Stimulated activated CD4-positive, alpha-beta T cell treated with anti-CD3 and anti-CD28 coated beads, Interleukin-12 subunit alpha, Interleukin-12 subunit beta, amount 100 ng/mL, for 24 hours (primary cell): Measurements from ENCODE around the gene CD46.

Experiments
- DNase-seq, 2 experiments: peaks; one replicate each; pipeline ENCODE4 v3.0.0-alpha.2; 2020; ENCODE audit warnings: low read depth in 2 of 2

CD46 gene

GRCh38 chr1:207828046-207828445 lies 76.2 kb downstream of the CD46 start:
- DNase-seq, result no peak

DNA sequence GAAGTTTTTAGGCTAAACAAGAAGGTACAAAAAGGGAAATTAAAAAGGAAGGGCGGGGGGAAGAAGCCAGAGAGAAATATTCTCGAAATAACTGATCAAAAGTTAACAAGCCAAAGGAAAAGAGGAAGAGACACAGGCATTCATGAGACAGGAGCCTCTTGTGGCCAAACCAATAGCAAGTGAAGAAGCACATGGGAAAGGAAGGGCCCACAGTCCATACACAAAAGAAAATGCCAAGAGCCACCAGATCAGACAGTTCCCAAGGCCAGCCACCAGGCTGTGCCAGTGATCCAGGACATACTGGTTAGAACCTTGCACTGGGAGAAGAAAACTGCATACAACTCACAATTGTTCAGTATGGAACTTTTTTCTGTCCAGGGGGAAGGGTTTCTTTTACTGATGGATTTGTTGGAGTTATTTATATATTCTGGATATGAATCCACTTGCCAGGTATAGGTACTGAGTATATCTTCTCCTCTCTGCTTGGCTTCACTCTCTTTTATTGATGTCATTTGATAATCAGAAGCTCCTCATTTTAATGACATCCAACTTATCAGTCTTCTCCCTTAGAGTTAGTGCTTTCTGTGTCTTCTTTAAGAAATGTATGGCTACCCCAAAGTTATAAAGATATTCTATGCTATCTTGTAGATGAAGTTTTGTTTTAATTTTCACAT lies 76.8 kb downstream of the CD46 start:
- DNase-seq, result peak; percentile 34 to 55

GRCh38 chr1:207829576-207829975 lies 77.7 kb downstream of the CD46 start:
- DNase-seq, result no peak

DNA sequence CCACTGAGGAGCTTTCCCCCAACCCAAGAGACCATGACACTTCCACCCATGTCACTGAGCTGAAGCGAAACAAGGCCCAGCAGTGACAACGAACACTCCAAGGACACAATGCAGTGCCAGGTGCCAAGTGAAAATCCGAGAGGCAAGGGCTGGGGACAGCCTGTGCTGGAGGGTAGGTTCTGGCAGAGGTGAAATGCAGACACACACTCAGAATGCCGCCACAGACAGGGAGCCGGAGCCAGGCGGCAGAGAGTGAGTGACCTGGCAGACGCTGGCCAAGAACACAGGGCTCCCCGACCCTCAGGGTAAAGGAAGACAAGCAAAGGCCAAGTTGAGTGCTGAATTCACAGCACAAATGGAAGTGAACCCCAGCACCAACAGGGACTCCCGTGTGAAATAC lies 78.9 kb downstream of the CD46 start:
- no peak for DNase-seq

GRCh38 chr1:207831517-207832327 lies 79.9 kb downstream of the CD46 start:
- DNase-seq, result peak in 1 of 2 experiments; percentile 22

GRCh38 chr1:207832796-207833195 lies 80.9 kb downstream of the CD46 start:
- no peak for DNase-seq

DNA sequence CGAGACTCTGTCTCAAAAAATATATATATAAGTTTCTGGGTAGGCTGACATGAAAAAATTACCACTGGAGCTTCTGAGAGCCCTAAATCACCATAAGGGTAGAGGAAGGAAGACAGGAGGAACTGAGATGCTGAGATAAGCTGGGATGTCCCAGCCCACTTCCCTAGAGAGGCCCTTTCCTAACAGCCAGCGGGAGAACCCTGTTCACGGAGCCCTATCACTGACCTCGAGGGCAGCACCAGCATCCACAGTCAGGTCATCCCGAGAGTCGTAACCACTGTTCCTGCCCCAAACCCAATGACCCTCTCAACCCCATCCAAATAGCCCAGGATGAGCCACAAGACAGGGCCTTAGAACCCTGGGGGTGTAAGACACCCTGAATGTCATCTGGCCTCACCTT lies 81.5 kb downstream of the CD46 start:
- DNase-seq, result no peak

GRCh38 chr1:207833956-207834660 lies 82.3 kb downstream of the CD46 start:
- no peak for DNase-seq

- no peak for DNase-seq
Observed at GRCh38 chr1:207835958-207836357, 84.1 kb downstream of the CD46 start.

DNA sequence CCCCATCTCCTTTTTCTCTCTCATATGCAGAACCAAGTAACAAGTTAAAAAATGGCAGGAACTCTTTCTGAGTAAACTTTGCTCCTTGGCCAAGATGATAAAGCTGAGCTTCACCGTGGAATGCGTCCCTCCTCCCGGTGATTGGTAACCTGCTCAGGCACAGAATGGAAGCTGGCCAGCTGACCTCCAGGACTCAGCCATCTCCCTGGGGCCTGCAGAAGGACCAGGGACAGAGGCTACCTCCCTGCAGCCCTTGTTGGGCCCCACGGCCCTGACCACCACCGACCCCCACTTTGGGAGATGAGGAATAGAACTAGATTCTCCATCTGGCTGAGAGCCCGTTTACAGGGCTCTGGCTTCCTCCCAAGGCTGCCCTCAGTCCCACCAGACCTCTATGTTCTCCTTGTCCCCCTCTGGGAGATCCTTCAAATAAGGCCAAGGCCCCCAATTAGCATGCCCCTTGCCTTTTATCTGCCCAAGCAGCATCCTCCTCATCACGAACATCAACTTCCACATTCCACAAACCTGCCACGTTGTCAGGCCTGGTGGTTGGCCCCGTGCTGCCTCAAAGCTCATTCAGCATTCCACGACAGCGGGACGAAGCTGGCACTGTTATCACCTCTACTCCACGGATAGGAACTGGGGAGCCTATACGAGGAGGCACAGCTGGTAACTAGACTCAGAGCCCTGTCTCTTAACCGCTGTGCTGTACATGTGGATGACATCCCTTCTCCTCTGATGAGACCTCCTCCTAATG lies 84.9 kb downstream of the CD46 start:
- no peak for DNase-seq

DNA sequence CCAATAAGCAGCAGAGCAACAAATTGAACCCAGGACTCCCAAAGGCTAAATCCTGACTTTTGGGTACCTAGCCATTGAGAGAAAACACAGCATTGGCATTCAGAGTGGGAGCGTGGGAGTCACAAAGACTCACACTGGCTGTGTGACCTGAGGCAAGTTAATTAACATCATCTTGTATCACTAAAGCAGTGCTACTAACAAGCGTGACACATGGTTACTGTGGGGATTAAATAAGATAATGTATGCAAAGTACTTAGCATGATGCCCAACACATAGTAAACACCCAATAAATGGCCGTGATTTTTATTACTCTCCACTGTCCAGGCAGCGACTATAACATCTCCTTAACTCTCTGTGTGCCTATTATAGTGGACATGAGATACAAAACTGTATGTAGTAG lies 85.8 kb downstream of the CD46 start:
- DNase-seq, result no peak

DNA sequence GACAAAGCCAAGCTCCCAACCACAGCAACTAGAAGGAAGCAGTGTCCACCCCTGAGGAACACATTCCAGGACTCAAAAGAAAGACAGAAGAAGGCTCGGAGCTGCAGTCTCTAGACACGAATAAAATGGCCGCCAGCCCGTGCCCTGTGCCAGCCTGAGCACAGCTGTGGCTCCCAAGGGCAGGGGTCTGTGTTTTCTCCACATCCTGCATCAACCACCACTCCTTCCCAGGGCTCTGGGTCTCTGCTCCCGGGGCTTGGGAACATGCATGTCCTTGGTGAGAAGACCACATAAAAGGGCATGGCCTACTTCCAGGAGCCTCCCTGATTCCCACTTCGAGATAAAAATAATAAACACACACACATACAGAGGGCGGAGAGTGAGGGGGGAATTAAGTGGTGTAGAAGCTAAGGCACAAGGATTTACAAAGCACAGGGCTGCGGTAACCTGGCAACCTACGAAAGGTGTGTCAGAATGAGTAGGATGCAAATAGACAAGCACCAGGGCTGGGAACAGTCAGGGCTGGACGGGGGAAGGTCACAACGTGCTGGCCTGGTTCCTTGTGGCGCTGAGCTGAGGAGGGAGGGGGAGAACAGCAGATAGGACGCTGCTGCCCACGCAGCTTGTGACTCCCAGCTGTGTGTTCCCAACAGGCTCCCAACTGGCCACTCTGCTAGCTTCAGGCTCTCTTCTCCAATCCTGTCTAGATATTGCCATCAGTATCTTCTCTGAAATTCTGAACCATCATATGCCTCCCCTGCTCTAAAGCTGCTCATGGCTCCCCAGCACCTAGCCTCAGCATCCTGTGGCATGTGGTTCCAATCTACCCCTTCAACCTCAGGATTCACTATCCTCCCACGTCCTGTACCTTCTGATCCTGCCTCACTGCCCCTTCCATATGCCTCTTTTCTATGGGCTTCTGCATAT lies 86.6 kb downstream of the CD46 start:
- DNase-seq, result no peak

GRCh38 chr1:207839083-207839413 lies 87.2 kb downstream of the CD46 start:
- no peak for DNase-seq

- no peak for DNase-seq
Observed at GRCh38 chr1:207840380-207840779, 88.5 kb downstream of the CD46 start.

DNA sequence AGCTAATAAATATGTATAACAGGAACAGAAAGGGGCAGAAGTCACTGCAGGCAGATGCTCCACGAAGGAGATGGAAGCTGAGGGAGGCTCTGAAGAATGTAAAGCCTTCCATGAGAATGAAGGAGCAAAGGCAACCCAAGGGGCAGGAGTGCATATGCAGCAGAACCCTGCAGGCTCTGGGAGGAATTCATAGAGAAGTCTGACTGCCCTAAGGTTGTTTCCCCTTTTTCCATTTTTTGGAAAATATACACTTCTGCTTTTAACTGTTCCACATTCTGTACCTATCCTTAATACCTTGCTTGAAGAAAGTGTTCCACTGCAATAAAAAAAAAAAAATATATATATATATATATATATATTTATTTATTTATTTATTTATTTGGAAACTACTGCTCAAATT lies 89.4 kb downstream of the CD46 start:
- no peak for DNase-seq

DNA sequence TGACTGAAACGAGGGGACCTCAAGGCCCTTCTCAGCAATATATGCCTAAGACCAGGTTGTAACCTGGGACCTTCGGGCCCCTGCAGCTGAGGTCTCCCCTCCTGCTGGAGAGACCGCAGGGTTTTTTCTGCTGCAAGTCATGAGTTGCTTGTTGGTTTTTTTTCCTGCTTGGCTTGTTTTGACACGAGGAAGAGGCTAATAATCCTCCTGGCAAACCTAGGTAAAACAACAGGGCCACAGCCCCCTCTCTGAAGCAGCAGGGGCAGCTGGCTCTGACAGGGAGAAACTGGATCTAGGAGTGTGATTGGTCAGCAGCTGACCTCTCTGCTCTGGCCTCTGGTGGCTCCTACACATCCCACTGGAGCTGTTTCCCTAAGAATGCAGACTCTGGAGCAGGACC lies 90.0 kb downstream of the CD46 start:
- DNase-seq, result no peak

DNA sequence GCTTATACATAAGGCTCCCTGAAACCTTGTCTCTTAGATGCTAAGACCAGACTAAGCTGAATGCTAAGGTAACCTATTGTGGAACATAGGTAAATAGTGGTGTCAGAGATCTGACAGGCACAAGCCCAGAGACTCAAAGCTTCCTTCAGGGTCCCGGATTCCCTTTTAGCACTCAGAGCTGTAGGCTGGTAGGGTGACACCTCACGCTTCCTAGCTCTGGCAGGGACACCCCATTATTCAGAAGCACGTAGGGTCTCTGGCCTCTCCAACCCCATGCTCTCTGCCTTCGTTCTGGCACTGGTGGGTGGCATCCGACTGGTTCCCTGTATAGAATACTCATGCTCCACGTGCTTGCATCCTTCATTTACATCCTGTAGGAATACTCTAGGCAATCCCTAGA lies 90.7 kb downstream of the CD46 start:
- no peak for DNase-seq

GRCh38 chr1:207844371-207844770 lies 92.5 kb downstream of the CD46 start:
- DNase-seq, result no peak
